HG03139 (cell line): ENCODE results near the gene SOD1.

Experiments used
- ATAC-seq: cut with Tn5 transposase; IDR thresholded peaks from one replicate; pipeline ENCODE4 v1.9.1; 2021; ENCODE audit not compliant: unreplicated experiment

Gene SOD1

DNA sequence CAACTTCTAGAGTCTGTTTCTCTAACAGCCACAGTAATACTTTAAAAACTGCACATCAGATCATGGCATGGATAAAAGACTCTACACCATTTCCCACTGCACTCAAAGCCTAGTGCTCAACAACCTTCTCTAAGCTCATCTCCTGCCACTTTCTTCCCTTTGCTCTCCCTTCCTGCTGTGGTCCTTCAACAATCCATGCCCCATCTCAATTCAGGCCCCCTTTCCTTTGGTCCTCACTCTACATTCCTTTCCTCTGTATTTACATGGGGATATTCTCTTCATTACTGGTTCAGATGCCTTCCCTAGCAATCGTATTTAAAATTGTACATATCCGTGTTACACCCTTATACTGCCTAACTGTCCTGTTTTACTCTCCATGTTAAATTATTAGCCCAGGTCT, 19.0 kb downstream of the SOD1 start:
- no peak for ATAC-seq

DNA sequence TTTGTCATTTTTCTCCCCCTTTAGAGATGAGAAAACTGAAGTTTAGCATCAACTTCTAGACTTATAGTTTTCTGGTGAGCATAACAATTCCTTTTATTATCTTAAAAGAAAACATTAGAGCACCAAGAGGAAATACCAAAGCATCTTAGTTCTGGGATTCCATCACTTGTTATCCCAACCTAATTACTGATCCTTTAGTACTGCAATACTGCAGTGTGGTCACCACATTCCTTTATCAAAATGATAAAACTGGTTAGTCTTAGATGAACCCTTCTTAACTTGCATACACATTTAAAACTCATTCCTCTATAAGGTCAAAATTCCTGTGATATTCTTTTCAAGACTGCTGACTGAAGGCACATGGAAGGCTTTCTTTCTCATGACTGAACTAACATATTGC, 23.1 kb downstream of the SOD1 start:
- no peak for ATAC-seq

GRCh38 chr21:31683029-31683428, 23.5 kb downstream of the SOD1 start:
- no peak for ATAC-seq

DNA sequence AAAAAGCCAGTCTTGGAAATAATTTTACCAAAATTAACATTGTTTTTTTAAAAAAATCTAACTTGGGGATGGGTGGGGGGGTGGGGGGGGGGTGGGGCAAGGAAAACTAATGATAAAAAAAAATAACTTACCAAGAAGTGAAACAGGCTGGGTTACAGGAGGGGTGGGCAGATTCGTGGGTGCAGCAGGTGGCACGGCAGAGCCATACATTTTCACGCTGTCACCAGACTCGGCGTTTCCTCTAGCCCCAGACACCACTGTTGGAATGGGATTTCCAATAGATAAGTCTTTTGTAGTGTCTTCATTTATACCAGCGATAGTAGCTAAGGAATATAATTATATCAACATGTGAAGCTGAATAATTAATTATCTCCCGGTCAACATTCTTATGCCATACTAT, 25.4 kb downstream of the SOD1 start:
- ATAC-seq = no peak

GRCh38 chr21:31686272-31686915, 26.9 kb downstream of the SOD1 start:
- ATAC-seq = no peak

DNA sequence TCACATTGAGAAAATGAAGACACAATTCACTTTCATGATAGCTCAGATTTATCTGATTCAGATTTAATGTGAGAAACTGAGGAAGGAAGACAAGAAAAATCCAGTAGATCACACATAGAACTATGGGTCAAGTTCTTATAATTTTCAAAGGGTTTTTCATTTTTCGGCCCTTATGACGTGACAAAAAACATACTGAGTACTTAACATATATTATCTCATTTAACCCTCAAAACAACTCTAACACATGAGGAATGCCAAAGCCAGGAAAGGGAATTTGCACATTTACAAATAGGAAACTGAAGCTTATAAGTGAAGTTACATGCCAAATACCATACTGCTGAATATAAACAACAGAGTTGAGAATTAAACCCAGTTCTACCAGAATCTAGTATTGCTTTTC, 27.6 kb downstream of the SOD1 start:
- ATAC-seq = no peak

DNA sequence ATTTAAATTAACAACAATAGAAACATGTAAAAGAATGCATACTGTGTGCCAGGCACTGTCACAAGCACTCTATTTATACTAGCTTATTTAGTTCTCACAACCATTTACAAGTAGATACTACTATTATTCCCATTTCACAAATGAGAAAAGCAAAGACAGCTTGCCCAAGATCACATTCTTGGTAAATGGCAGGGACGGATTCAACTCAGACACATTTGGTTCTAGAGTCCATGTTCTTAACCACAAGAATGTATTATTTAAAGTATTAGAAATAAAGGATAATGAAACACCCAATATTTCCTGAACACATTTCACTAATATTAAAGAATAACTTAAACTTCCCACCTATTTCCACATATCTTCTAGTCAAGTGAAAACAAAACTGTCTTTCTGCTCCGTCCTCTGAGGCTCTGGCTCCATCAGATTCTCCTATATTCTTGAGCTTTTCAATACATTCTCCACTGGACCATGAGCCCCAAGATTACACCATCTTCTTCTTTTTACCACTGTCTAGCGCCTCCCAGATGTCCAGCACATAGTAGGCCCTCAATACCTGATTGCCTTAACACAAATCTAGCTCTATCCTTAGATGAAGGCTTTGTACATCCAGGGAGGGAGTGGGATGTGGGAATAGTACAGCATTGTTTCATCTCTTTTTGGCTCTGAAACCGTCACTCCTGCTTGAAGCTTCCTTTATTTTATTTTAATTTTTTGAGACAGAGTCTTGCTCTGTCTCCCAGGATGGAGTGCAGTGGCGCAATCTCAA, 29.3 kb downstream of the SOD1 start:
- ATAC-seq = no peak

GRCh38 chr21:31693222-31693621, 33.7 kb downstream of the SOD1 start:
- ATAC-seq = no peak

- no peak for ATAC-seq
Measured at GRCh38 chr21:31696424-31696823, 36.9 kb downstream of the SOD1 start.

GRCh38 chr21:31698461-31698860, 39.0 kb downstream of the SOD1 start:
- ATAC-seq = no peak

DNA sequence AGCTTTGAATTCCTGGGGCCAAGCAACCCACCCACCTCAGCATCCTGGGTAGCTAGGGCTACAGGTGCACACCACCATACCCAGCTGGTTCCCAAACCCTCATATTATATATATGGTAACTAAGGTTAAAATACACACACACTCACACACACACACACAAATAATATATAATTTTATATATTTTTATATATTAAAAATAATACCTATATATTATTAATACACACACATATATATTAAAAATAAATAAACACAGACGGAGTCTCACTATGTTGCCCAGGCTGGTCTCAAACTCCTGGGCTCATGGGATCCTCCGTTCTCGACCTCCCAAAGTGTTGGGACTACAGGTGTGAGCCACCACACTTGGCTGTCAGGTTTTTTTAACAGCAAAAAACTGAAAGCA, 40.5 kb downstream of the SOD1 start:
- no peak for ATAC-seq

- ATAC-seq = no peak
Measured at GRCh38 chr21:31706562-31706961, 47.1 kb downstream of the SOD1 start.

GRCh38 chr21:31707499-31707898, 48.0 kb downstream of the SOD1 start:
- no peak for ATAC-seq

DNA sequence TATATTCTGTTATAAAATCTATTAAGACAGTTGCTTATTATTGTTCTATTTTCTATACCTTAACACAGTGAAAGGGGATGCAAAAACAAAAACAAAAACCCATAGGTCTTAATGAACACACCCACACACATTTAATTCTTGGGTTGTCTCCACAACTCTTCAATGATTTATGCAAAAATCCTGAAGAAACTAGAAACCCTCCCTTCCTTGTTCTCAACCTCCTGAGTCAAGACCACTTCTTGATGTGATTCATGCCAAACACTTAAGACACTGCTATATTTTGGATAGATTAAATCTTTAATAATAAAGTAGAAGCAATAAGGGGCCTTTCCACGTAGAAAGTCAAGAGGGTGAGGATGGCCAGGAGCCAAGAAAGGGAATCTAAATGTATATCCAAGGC, 49.0 kb downstream of the SOD1 start:
- no peak for ATAC-seq

DNA sequence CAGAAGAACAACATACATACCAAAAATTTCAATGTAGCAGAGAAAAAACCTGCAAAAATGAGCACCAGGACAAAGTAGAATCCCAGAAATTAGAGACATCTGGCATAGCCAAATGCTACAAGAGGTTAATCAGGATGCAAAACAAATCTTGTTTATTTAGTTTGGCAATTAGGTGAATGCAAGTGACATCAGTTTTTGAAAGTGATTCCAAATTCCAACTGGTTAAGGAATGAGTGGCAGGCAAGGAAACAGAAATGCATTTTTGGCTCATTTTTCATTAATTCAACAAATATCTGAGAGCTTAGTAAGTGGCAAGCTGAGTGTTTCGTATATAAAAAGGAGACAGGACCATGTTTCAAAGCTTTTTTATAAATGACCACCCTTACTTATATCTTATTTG, 51.1 kb downstream of the SOD1 start:
- ATAC-seq = no peak

- no peak for ATAC-seq
Measured at GRCh38 chr21:31711326-31711725, 51.8 kb downstream of the SOD1 start.

DNA sequence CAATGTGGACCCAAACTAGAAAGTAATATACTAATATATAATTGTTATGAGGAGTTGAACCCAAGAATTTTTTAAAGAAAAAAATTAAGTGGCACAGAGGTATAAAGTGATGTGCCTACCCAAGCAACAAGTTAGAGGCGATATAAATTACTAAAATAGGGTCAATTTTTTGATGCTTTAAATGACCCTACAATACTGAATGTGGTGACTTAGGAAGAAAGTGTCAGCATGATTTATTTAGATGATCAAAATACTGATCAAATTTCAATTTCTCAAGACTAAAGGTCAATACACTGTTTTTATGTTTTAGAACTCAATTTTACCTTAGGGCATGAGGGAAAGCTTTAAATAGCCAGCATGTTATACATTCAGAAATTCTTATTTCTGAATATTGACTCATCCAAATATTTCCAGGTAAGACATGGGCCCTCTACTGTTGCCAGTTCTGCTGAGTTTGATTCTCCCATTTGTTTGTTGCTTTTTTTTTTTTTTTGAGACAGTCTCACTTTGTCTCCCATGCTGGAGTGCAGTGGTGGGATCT, 52.3 kb downstream of the SOD1 start:
- ATAC-seq = no peak

GRCh38 chr21:31713115-31713514, 53.6 kb downstream of the SOD1 start:
- ATAC-seq = no peak

DNA sequence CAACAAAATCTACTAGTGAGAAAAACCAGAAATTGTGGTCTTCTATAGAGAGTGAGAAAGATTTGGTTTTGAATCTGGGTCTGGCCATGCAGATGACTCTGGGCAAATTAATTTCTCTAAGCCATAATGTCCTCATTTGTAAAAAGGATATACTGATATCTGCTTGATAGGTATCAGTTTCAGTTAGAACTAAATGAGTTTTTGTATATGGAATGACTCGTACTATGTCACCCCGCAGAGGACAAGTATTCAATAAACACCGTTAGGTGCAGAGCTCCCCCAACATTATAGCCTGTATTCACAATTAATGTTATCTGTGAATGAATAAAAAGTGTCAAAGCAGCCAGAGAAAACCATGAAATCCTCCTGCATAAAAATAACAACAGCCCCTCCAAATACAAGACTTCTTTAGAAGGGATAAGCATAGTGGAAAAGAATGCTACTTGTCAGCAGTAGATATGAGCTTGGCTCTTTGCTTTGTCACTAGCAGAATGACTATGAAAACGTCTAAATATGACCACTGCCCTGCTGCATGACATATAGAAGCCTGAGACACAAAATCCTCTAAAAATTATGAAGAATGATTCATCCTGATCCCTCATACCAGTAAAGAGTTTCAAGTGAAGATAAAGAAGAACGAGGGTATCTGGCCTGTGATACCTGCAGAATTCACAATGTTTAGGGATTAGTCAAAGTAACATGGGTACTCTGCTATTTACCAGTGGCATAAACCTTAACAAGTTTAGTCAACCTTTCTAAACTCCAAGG, 54.7 kb downstream of the SOD1 start:
- ATAC-seq = no peak

- no peak for ATAC-seq
Measured at GRCh38 chr21:31714741-31715365, 55.4 kb downstream of the SOD1 start.

- ATAC-seq = no peak
Measured at GRCh38 chr21:31716106-31716505, 56.6 kb downstream of the SOD1 start.
